Measurements from ENCODE around the gene NELL1. TPM values are rescaled to one million over a fixed set of nuclear protein-coding genes. Genes with fewer than 3 reads are reported as not detected.

Gene NELL1
- total RNA-seq, 1 experiment from 2014 or later, result 0.22 TPM

DNA sequence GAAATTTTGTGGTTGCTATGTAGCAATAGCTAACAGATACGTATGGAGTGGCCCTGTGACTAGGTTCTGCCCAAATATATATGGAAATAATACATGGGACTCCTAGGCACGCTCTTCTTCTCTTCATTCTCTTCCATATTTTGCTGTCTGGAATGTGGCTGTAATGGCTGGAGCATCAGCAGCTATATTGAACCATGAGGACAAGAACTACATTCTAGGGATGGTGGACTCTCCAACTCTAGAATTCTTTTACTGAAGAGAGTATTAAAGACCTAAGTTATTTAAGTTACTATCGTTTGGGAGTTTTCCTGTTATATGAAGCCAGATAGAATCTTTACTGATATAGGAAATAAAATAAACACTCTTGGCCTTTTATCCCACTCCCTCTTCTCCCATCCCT, 7.5 kb upstream of the NELL1 start:
- Histone ChIP-seq H3K27ac (ENCODE audit: insufficient read length, low read depth, low read length) (no peak overlapping the region), H3K14ac (ENCODE audit: insufficient read depth, low read length) (no peak overlapping the region), H3K23ac (ENCODE audit: insufficient read length, low read depth, low read length) (no peak overlapping the region), H3K4me1 (ENCODE audit: insufficient read depth, low read length) (peaks cover 5% of the 10 kb centered on the region; the same call in 1 of the 2 replicates), H3K4ac (ENCODE audit: low read depth, low read length) (no peak overlapping the region), H3K23me2 (ENCODE audit: insufficient read length, low read depth, low read length, poor library complexity, severe bottlenecking) (no peaks in the 10 kb centered on the region), H2BK20ac (ENCODE audit: low read depth, low read length, poor library complexity, severe bottlenecking) (no peak overlapping the region), H4K20me1 (ENCODE audit: control insufficient read depth, insufficient read depth, insufficient read length) (no peaks in the 10 kb centered on the region), H2BK15ac (ENCODE audit: low read depth, low read length) (no peak overlapping the region), H3K9me3 (ENCODE audit: control insufficient read depth, low read depth, low read length) (no peaks in the 10 kb centered on the region), H3T11ph (ENCODE audit: low read length) (no peak overlapping the region), H4K8ac (replicated peaks; ENCODE audit: insufficient read length, low read depth, low read length) (no peak overlapping the region), H3K18ac (ENCODE audit: insufficient read length, low read depth, low read length) (no peak overlapping the region), H2BK120ac (ENCODE audit: low read depth, low read length, poor library complexity, severe bottlenecking) (no peak overlapping the region), H2BK5ac (ENCODE audit: insufficient read length, low read length) (no peak overlapping the region), H3K56ac (ENCODE audit: insufficient read length, low read depth, low read length) (no peak overlapping the region), H4K91ac (ENCODE audit: insufficient read length, low read depth, low read length) (no peak overlapping the region), H3K27me3 (ENCODE audit: insufficient read depth, low read length) (peaks cover 2% of the 10 kb centered on the region), H3K4me2 (ENCODE audit: insufficient read depth, insufficient read length, low read length) (no peak overlapping the region), H3K79me2 (ENCODE audit: insufficient read depth, low read length) (no peaks in the 10 kb centered on the region), H3K79me1 (ENCODE audit: insufficient read depth, low read depth, low read length, poor library complexity, severe bottlenecking) (no peaks in the 10 kb centered on the region), H4K5ac (ENCODE audit: insufficient read length, low read depth, low read length) (no peak overlapping the region), H2BK12ac (ENCODE audit: insufficient read length, low read depth, low read length) (no peak overlapping the region), H2AK5ac (ENCODE audit: insufficient read length, low read length) (no peak overlapping the region), H2AFZ (ENCODE audit: low read length) (no peak overlapping the region), H3K9ac (ENCODE audit: extremely low read depth, insufficient read length, low read length) (no peak overlapping the region)
- no CpG with 5 or more reads among the region's 3 CpGs for WGBS (ENCODE audit: extremely low coverage, insufficient read length, low lambda C conversion rate)
- TF ChIP-seq, protein P1, sequence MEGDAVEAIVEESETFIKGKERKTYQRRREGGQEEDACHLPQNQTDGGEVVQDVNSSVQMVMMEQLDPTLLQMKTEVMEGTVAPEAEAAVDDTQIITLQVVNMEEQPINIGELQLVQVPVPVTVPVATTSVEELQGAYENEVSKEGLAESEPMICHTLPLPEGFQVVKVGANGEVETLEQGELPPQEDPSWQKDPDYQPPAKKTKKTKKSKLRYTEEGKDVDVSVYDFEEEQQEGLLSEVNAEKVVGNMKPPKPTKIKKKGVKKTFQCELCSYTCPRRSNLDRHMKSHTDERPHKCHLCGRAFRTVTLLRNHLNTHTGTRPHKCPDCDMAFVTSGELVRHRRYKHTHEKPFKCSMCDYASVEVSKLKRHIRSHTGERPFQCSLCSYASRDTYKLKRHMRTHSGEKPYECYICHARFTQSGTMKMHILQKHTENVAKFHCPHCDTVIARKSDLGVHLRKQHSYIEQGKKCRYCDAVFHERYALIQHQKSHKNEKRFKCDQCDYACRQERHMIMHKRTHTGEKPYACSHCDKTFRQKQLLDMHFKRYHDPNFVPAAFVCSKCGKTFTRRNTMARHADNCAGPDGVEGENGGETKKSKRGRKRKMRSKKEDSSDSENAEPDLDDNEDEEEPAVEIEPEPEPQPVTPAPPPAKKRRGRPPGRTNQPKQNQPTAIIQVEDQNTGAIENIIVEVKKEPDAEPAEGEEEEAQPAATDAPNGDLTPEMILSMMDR (conservative IDR thresholded peaks at IDR 0.05), result no peak
- Mint-ChIP-seq H3K4me1 (peaks cover 16 to 17% of the 10 kb centered on the region in 2 experiments), H3K27ac (no peak overlapping the region), H3K4me3 (no peak overlapping the region), H3K36me3 (ENCODE audit: insufficient read depth in 1 of 3, low read depth in 3 of 3) (no peaks in the 10 kb centered on the region), H3K9me3 (no peaks in the 10 kb centered on the region; a peak in 1 of 5 replicates), H3K27me3 (ENCODE audit: low read depth) (peaks cover 40% of the 10 kb centered on the region)
- no peak for DNase-seq

Measured in H9 (cell line).